H1 (cell line): ENCODE data around the gene ADSS2. TPM values are rescaled to one million over a fixed set of nuclear protein-coding genes. Genes with fewer than 3 reads are reported as not detected.

ENCODE experiments used
- CTCF ChIA-PET: fragments of 300-600 bp; sonication (Branson Sonifier 250); formaldehyde crosslinking; loops from one replicate; lab custom pipeline; 2021; ENCODE audit not compliant: partially characterized antibody; lab: Charles Lee
- POLR2A ChIA-PET: fragments of 300-600 bp; sonication (Branson Sonifier 250); formaldehyde crosslinking; loops from one replicate; lab custom pipeline; 2021; ENCODE audit warnings: inconsistent platforms; ENCODE audit not compliant: partially characterized antibody; lab: Charles Lee
- DNase-seq, 2 experiments: peaks; one replicate each; pipeline versions ENCODE4 v3.0.0 to v3.0.0-alpha.2; 2010 to 2022; ENCODE audit warnings: low spot score in 2 of 2, low read depth in 1 of 2, mixed read lengths in 1 of 2
- FAIRE-seq: peaks from 2 replicates; lab custom pipeline; 2011; peaks lifted over from hg19 to GRCh38; lab: Jason Lieb, UNC
- H2AFZ ChIP-seq: 2 replicates; pipeline ENCODE4 v1.8.1; 2012; ENCODE audit warnings: low read length, inconsistent platforms
- H2AK5ac ChIP-seq: 2 replicates; pipeline ENCODE4 v1.6.1; 2013; ENCODE audit warnings: low read depth, low read length
- H2BK120ac ChIP-seq: replicated peaks from 2 replicates; pipeline ENCODE3; 2013; ENCODE audit warnings: low read depth, low read length, inconsistent platforms
- H2BK12ac ChIP-seq: 2 replicates; pipeline ENCODE4 v1.6.1; 2013; ENCODE audit warnings: low read depth, low read length
- H2BK15ac ChIP-seq: 2 replicates; pipeline ENCODE4 v1.6.1; 2013; ENCODE audit warnings: low read length
- H2BK20ac ChIP-seq: 2 replicates; pipeline ENCODE4 v1.6.1; 2013; ENCODE audit warnings: low read length
- H2BK5ac ChIP-seq: 2 replicates; pipeline ENCODE4 v1.6.1; 2013; ENCODE audit warnings: low read depth, low read length
- H3K14ac ChIP-seq: 2 replicates; pipeline ENCODE4 v1.6.1; 2013; ENCODE audit warnings: inconsistent platforms; ENCODE audit not compliant: insufficient read length
- H3K18ac ChIP-seq: 2 replicates; pipeline ENCODE4 v1.6.1; 2013; ENCODE audit warnings: low read length; ENCODE audit errors: extremely low read depth
- H3K23ac ChIP-seq: 2 replicates; pipeline ENCODE4 v1.6.1; 2013; ENCODE audit warnings: inconsistent platforms; ENCODE audit not compliant: insufficient read length
- H3K23me2 ChIP-seq: 2 replicates; pipeline ENCODE4 v1.6.1; 2013; ENCODE audit warnings: low read depth, low read length
- H3K27ac ChIP-seq: 2 replicates; pipeline ENCODE4 v1.6.1; 2011; ENCODE audit warnings: low read depth, low read length, inconsistent platforms
- H3K27me3 ChIP-seq, 4 experiments: replicated peaks in 1 of 4; 1 replicate in 1 of 4; 2 replicates in 3 of 4; pipeline versions ENCODE4 v1.6.1 to v1.8.1; 2011 to 2013; ENCODE audit warnings: low read length in 3 of 4, mild to moderate bottlenecking in 3 of 4, inconsistent platforms in 2 of 4, mixed read lengths in 2 of 4, moderate library complexity in 1 of 4; ENCODE audit not compliant: control insufficient read depth in 3 of 4, insufficient read depth in 3 of 4; ENCODE audit errors: extremely low read depth in 1 of 4
- H3K36me3 ChIP-seq, 4 experiments: 2 replicates each; pipeline versions ENCODE4 v1.6.1 to v1.8.1; 2011 to 2013; ENCODE audit warnings: mild to moderate bottlenecking in 4 of 4, low read length in 3 of 4, moderate library complexity in 2 of 4, control low read depth in 1 of 4, inconsistent platforms in 1 of 4; ENCODE audit not compliant: insufficient read depth in 4 of 4, control insufficient read depth in 2 of 4
- H3K4ac ChIP-seq: replicated peaks from 2 replicates; pipeline ENCODE3; 2013; ENCODE audit warnings: low read length, low read depth, mixed read lengths, inconsistent platforms; ENCODE audit not compliant: insufficient read length
- H3K4me1 ChIP-seq, 4 experiments: replicated peaks in 1 of 4; 1 replicate in 1 of 4; 2 replicates in 3 of 4; pipeline versions ENCODE4 v1.6.1 to v1.8.1; 2011 to 2013; ENCODE audit warnings: low read length in 3 of 4, inconsistent platforms in 2 of 4, mixed read lengths in 1 of 4; ENCODE audit not compliant: insufficient read depth in 4 of 4, control insufficient read depth in 3 of 4
- H3K4me2 ChIP-seq, 2 experiments: 2 replicates each; pipeline versions ENCODE4 v1.6.1 to v1.8.1; 2011 to 2013; ENCODE audit warnings: low read depth in 2 of 2, low read length in 2 of 2, control low read depth in 1 of 2, inconsistent platforms in 1 of 2, mild to moderate bottlenecking in 1 of 2; ENCODE audit not compliant: insufficient read depth in 1 of 2
- H3K4me3 ChIP-seq, 4 experiments: fragments of 200-600, 300-600 bp in 1 of 4; sonication (generic), shearing (Covaris generic), sonication (Bioruptor Twin) in 1 of 4; 2 replicates each; pipeline versions ENCODE4 v1.5.1 to v1.8.1; 2011 to 2016; ENCODE audit warnings: low read length in 4 of 4, low read depth in 3 of 4, control low read depth in 2 of 4, inconsistent platforms in 2 of 4, mild to moderate bottlenecking in 2 of 4, mixed read lengths in 1 of 4, moderate library complexity in 1 of 4; ENCODE audit not compliant: insufficient read depth in 2 of 4; ENCODE audit errors: extremely low read depth in 1 of 4
- H3K56ac ChIP-seq: replicated peaks from 2 replicates; pipeline ENCODE3; 2013; ENCODE audit warnings: low read depth, mild to moderate bottlenecking, mixed read lengths, low read length, inconsistent platforms; ENCODE audit not compliant: insufficient read length
- H3K79me1 ChIP-seq: 2 replicates; pipeline ENCODE4 v1.6.1; 2013; ENCODE audit warnings: low read depth, low read length, control low read depth
- H3K79me2 ChIP-seq, 2 experiments: 2 replicates each; pipeline versions ENCODE4 v1.6.1 to v1.8.1; 2012 to 2013; ENCODE audit warnings: low read length in 2 of 2, mild to moderate bottlenecking in 2 of 2, inconsistent platforms in 1 of 2; ENCODE audit not compliant: insufficient read depth in 2 of 2, control insufficient read depth in 1 of 2
- H3K9ac ChIP-seq, 4 experiments: replicated peaks in 1 of 4; 1 replicate in 1 of 4; 2 replicates in 3 of 4; pipeline versions ENCODE4 v1.6.1 to v1.8.1; 2011 to 2013; ENCODE audit warnings: low read depth in 3 of 4, low read length in 3 of 4, control low read depth in 2 of 4, mild to moderate bottlenecking in 2 of 4, moderate library complexity in 2 of 4, inconsistent platforms in 1 of 4; ENCODE audit errors: extremely low read depth in 1 of 4
- H3K9me3 ChIP-seq, 2 experiments: 2 replicates each; pipeline versions ENCODE4 v1.6.1 to v1.8.1; 2012 to 2013; ENCODE audit warnings: mild to moderate bottlenecking in 2 of 2, moderate library complexity in 2 of 2, control low read depth in 1 of 2, inconsistent platforms in 1 of 2, low read depth in 1 of 2, low read length in 1 of 2, mixed read lengths in 1 of 2; ENCODE audit not compliant: insufficient read depth in 2 of 2
- H4K20me1 ChIP-seq, 2 experiments: replicated peaks in 1 of 2; 2 replicates each; pipeline versions ENCODE3 to v1.8.1; 2011 to 2013; ENCODE audit warnings: inconsistent platforms in 2 of 2, low read length in 2 of 2, mild to moderate bottlenecking in 1 of 2; ENCODE audit not compliant: insufficient read depth in 2 of 2, control insufficient read depth in 1 of 2
- H4K5ac ChIP-seq: 2 replicates; pipeline ENCODE4 v1.6.1; 2013; ENCODE audit warnings: low read length, low read depth, mixed read lengths, inconsistent platforms; ENCODE audit not compliant: insufficient read length
- H4K8ac ChIP-seq: 2 replicates; pipeline ENCODE4 v1.8.0; 2013; ENCODE audit warnings: mild to moderate bottlenecking, moderate library complexity, low read length, inconsistent platforms; ENCODE audit not compliant: insufficient read depth; ENCODE audit errors: extremely low read depth
- H4K91ac ChIP-seq: replicated peaks from 2 replicates; pipeline ENCODE3; 2013; ENCODE audit warnings: low read length, mixed read lengths, inconsistent platforms; ENCODE audit not compliant: insufficient read length
- CEBPB ChIP-seq: IDR thresholded peaks from 2 replicates; pipeline ENCODE4 v1.6.1; 2012; ENCODE audit warnings: low read depth, low read length
- CHD1 ChIP-seq: IDR thresholded peaks from 2 replicates; pipeline ENCODE4 v1.6.1; 2012; ENCODE audit warnings: low read depth, low read length, improper control_type of control experiment
- EZH2 ChIP-seq: fragments of 200-600 bp; sonication (generic); IDR thresholded peaks from 2 replicates; pipeline ENCODE4 v1.7.1; 2012; ENCODE audit warnings: low read depth, mild to moderate bottlenecking, moderate library complexity, low read length, inconsistent platforms; ENCODE audit not compliant: severe bottlenecking
- GABPA ChIP-seq: IDR thresholded peaks from 2 replicates; pipeline ENCODE4 v1.6.1; 2011; ENCODE audit warnings: mild to moderate bottlenecking, low read length, moderate library complexity, borderline replicate concordance; ENCODE audit not compliant: insufficient read depth
- HDAC2 ChIP-seq, 2 experiments: fragments of 300-600 bp in 1 of 2; sonication (generic) in 1 of 2; IDR thresholded peaks; 2 replicates each; pipeline ENCODE4 v1.6.1; 2011 to 2012; ENCODE audit warnings: low read depth in 2 of 2, low read length in 2 of 2, mild to moderate bottlenecking in 2 of 2, moderate library complexity in 2 of 2, borderline replicate concordance in 1 of 2, inconsistent platforms in 1 of 2
- KDM1A ChIP-seq: fragments of 200-600, 300-600 bp; sonication (generic); IDR thresholded peaks from 2 replicates; pipeline ENCODE4 v1.7.1; 2016; ENCODE audit warnings: mild to moderate bottlenecking, low read length, borderline replicate concordance
- KDM5A ChIP-seq: fragments of 200-600 bp; IDR thresholded peaks from 2 replicates; pipeline ENCODE4 v1.7.1; 2012; ENCODE audit warnings: mild to moderate bottlenecking, low read length, inconsistent platforms, mixed read lengths
- NRF1 ChIP-seq: IDR thresholded peaks from 2 replicates; pipeline ENCODE4 v1.6.1; 2011; ENCODE audit warnings: mild to moderate bottlenecking, low read depth, low read length, improper control_type of control experiment
- POLR2AphosphoS5 ChIP-seq: IDR thresholded peaks from 2 replicates; pipeline ENCODE4 v1.6.1; 2011; ENCODE audit warnings: low read depth, low read length
- RNF2 ChIP-seq: fragments of 200-900, 300-1000 bp; sonication (generic); IDR thresholded peaks from 2 replicates; pipeline ENCODE4 v1.7.1; 2016; ENCODE audit warnings: borderline replicate concordance, low read depth, mild to moderate bottlenecking, antibody characterized with exemption, low read length; ENCODE audit not compliant: poor library complexity, severe bottlenecking; ENCODE audit errors: missing control alignments
- YY1 ChIP-seq: IDR thresholded peaks from 2 replicates; pipeline ENCODE4 v1.6.1; 2011; ENCODE audit warnings: low read depth, mild to moderate bottlenecking, low read length
- WGBS, 2 experiments: shearing (Covaris generic) in 1 of 2; methylation state at CpG; one replicate each; pipeline versions ENCODE4 v1.1.6 to v1.1.7; 2013 to 2015; ENCODE audit warnings: low lambda C conversion rate in 2 of 2, mixed read lengths in 2 of 2, inconsistent platforms in 1 of 2, low coverage in 1 of 2, missing lambda C conversion rate in 1 of 2; ENCODE audit not compliant: insufficient replicate concordance in 2 of 2, insufficient coverage in 1 of 2, insufficient read length in 1 of 2; ENCODE audit errors: extremely low coverage in 1 of 2, missing lambda C conversion rate in 1 of 2; 5-methylcytosine and 5-hydroxymethylcytosine counted together
- polyA plus RNA-seq, 7 experiments: library from polyadenylated mRNA; depleted of rRNA in 3 of 7; stranded (reverse) in 5 of 7; unstranded in 2 of 7; fragments of >200 nt in 5 of 7; fragments of 200-250 nt in 2 of 7; gene quantifications; 1 replicate in 5 of 7; 2 replicates in 1 of 7; 4 replicates in 1 of 7; pipeline versions ENCODE4 v1.2.1 to v1.2.3, GENCODE V29; 2011 to 2013; ENCODE audit warnings: missing spikeins in 2 of 7, mixed read lengths in 2 of 7
- total RNA-seq: library from RNA; stranded (reverse); fragmentation: NEBNext Ultra II Directional; extraction: Animal tissue kit (Norgen Biotek cat#: 25700); gene quantifications from 2 replicates; pipeline ENCODE4 v1.2.1, GENCODE V29; 2021
- TF ChIP-seq, protein P1 (sequence below): IDR thresholded peaks from 2 replicates; pipeline ENCODE4 v1.6.1; 2012; ENCODE audit warnings: low read length, inconsistent platforms

Gene ADSS2
- total and polyA plus RNA-seq, 2 of the 8 experiments (the other 6 are each of a cell fraction or from before 2014, with no cell fraction given), result 29.8 to 108 TPM

DNA sequence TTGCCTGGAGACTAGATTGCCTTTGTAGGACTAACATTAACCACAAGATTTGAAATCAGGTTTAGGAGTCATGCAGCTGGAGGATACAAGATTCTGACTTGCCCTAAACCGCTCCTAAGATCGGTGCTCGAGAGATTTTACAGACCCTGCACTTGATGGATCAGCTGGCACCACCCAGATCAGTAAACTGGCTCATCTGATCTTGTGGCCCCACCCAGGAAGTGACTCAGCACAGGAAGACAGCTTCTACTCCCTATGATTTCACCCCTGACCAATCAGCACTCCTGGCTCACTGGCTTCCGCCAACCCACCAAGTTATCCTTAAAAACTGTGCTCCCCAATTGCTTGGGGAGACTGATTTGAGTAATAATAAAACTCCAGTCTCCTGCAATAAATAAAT, 8.5 kb upstream of the ADSS2 start:
- Histone ChIP-seq H3K79me2 (no peaks in the 10 kb centered on the region), H4K8ac (no peak overlapping the region), H4K20me1 (no peaks in the 10 kb centered on the region), H4K5ac (no peak overlapping the region), H3K9me3 (no peaks in the 10 kb centered on the region), H3K18ac (no peak overlapping the region), H2BK15ac (no peak overlapping the region), H3K36me3 (no peaks in the 10 kb centered on the region), H4K91ac (no peak overlapping the region), H2BK120ac (no peak overlapping the region), H3K27me3 (no peaks in the 10 kb centered on the region), H2AFZ (no peak overlapping the region), H3K79me1 (no peaks in the 10 kb centered on the region), H3K23me2 (peaks cover 5% of the 10 kb centered on the region; the same call in 1 of the 2 replicates), H3K4me3 (no peak overlapping the region), H2AK5ac (0 out of 2 replicates have a peak overlapping the region, but pooled peaks have one; percentile 7), H2BK12ac (no peak overlapping the region; the same call in 1 of the 2 replicates), H3K4me2 (no peak overlapping the region; a peak in 1 of 4 replicates), H3K56ac (no peak overlapping the region), H3K4me1 (peaks cover 0 to 8% (median 6%) of the 10 kb centered on the region in 4 experiments), H3K4ac (no peak overlapping the region), H2BK5ac (no peak overlapping the region), H2BK20ac (no peak overlapping the region), H3K9ac (no peak overlapping the region), H3K14ac (no peak overlapping the region), H3K27ac (no peak overlapping the region), H3K23ac (no peak overlapping the region)
- 93% methylated on average over 4 of the region's 4 CpGs; no CpG with 5 or more reads in 1 of the 2 experiments for WGBS, 2 experiments
- FAIRE-seq (no peak), DNase-seq (no peak)
- ChIA-PET POLR2A (interaction anchor here (1.0 to 1.7 kb wide), 2 partner anchors 13 to 375 kb away, joined by 3 to 5 read pairs; partner anchors contain the start of gene COX20), CTCF (no interaction called here)
- TF ChIP-seq KDM1A (no peak), GABPA (no peak), NRF1 (no peak), HDAC2 (IDR thresholded peaks at IDR 0.05; ENCODE audit: borderline replicate concordance in 1 of 2, low read depth in 2 of 2, low read length in 2 of 2) (no peak), YY1 (no peak), POLR2AphosphoS5 (no peak), CHD1 (no peak), KDM5A (no peak), EZH2 (no peak), RNF2 (no peak), CEBPB (no peak)
- TF ChIP-seq, protein P1, sequence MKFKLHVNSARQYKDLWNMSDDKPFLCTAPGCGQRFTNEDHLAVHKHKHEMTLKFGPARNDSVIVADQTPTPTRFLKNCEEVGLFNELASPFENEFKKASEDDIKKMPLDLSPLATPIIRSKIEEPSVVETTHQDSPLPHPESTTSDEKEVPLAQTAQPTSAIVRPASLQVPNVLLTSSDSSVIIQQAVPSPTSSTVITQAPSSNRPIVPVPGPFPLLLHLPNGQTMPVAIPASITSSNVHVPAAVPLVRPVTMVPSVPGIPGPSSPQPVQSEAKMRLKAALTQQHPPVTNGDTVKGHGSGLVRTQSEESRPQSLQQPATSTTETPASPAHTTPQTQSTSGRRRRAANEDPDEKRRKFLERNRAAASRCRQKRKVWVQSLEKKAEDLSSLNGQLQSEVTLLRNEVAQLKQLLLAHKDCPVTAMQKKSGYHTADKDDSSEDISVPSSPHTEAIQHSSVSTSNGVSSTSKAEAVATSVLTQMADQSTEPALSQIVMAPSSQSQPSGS, result no peak
